Measurements from ENCODE around the gene DDX59.

Gene DDX59

DNA sequence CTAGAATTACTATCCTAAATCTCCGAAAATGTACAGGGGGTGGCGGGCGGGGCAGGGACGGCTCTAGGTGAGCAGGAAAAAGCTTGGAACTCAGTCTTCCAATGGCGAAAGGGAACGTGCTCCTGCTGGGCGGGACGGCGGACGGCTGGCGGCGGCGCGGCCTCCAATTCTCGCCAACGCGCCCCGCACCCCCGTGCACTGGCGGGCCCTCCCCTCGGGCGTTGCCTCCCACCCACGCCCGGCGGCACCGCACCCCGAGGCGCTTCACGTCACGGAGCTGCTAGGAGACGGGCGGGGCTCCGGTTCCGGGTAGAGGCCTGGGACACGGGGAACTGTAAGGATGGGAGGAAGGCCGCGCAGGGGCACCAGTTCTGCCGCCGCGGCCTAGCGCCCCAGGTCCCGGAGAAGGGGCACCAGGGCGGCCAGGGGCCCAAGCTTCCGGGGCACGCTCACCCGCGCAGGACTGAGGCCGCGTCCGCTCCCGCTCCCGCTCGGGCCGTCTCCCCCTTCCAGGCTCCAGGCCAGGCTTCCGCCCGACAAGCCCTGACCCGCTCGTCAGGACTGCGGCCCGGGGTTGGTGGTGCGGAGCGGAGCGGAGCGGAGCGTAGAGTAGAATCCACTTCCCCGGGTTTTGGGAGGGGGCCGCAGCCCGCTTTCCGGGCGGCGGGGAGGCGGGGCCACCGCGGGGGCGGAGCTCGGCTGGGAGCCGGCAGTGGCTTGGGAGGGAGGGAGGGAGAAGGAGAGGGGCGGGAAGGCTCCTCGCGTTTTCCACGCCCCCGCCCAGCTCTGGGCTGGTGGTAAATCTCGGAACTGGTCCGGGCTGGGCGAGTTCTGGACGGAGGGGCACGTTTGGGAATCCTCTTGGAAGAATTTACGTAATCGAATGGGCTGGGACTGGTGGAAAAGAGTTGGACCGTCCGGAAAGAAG is at the start of gene DDX59:
DDX59 (minus strand) TSS at position 594 of the 928 bp plus-strand sequence. CDS start 3,167 bp downstream, outside the sequence.
- DNase-seq: peak; percentile 98

DNA sequence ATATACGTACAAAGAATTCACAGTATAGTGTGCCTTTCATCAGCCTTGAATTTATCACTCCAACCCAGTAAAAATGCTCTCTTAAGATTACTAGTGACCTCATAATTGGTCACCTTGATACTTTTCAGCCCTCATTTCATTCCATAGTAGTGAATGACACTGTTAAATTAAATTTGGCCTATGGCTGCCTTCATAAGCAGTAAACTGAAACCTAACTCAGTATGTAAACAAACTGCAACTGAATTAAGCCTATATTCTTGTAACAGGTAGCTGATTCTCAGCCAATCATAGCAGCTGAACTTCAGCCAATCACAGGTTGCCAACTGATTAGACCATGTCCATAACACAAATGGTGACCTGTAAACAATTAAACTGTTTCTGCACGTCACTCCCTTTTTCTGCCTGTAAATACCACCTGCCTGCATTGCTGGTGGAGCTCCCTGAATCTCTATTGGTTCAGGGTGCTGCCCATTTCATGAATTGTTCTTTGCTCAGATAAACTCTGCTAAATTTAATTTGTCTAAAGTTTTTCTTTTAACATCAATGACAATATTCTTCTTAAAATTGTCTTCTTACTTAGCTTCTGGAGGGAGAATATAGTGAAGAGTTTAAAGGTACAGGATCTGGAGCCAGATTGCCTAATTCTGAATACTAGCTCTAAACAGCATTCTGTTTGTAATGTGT is 44.9 kb upstream of the DDX59 start:
- no peak for DNase-seq

DNA sequence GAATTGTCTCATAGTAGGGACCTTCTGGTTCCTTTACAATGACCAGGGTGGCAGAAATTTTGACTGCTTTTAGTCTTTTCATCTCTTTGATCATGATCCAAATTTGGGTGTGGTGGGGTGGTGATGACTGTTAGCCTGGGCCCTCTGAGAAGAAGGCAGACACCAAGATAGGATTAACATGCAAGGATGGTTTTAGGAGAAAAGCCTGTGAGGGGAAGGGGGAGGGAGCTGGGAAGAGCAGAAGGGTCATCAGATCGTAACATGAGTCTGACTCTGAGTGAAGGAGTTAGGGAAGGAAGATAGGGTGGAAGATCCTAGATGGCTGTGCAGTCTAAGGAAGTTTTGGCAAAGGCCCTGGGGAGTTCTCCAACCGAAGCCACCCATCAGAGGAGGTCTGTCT is 40.5 kb upstream of the DDX59 start:
- DNase-seq: no peak

DNA sequence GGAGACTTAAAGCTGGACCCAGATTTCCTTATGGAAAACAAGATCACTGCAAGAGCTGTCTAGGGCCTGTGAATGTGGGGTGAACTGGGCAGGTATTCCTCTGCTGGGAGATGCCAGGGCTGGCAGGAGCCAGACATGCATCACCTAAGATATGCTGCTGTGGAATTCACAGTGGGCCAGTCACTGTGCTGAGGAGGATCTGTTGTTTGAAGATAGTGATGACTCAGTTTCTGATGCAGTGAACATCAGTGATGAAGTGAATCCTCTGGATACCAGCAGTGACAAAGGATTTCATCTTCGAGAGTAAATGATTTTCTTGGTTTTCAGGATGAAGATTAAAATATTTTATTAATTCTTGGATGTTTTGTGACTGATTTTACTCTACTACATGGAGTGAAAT is 39.1 kb upstream of the DDX59 start:
- DNase-seq: peak; percentile 44

DNA sequence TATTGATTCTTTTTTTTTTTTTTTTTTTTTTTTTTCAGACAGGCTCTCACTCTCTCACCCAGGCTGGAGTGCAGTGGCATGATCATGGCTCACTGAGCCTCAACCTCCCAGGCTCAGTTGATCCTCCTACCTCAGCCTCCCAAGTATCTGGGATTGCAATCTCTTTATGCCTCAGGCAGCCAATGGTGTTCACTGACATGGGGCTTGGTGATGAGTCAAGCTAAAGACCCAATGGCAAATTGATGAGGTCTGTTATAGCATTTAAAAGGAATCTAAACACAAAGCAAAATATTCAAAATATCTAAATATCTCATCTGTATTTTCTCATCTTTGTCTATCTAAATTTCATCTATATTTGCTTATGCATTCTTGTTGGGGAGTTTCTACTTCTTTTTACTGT is 38.5 kb upstream of the DDX59 start:
- peak; percentile 10 for DNase-seq

DNA sequence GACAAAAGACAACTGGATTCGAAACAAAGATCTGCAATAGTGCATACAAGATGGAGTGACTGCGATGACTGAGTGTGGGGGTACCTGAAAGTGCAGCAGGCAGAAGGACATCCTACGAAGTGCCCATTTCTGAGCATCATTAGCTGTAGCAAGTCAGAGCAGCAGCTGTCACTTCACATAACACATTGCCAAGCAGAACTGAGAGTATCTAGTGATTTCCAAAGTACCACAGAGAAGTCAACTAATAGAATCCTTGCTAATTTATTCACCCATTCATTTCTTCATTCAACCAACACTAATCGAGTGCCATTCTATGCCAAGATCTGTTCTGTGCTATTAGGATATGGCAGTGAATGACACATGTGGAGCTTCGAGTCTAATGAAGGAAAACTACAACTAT is 37.4 kb upstream of the DDX59 start:
- DNase-seq: no peak

DNA sequence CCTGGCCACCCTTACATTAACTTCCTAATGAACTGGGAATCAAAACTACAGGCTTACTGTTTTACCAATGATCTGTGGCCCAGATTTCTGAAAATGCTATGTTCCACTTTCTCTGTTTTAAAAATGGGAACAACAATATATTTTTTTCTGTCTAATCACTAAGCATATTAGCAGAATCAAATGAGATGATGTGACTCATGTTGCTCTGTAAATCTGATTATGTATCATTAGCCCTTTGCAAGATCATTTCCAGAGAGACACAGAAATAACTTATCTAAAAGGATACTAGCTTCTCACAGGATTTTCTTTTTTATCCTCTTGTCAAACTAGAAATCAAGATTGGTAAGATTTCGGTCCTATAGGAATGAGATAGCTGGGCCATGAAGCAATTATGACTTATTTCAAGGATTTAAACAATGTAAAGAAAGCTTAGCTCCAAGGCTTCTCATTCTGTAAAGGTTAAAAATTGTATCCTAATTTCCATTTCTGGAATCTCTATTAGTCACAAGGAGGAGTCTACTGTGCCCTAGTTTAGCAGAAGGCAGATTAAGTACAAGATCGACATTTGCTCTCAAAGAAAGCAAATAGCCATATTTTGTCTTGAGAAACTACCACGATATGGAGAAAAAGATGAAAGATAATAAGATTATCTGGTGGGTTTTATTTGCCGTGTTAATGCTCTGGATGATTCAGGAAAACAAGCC is 36.6 kb upstream of the DDX59 start:
- DNase-seq: no peak

DNA sequence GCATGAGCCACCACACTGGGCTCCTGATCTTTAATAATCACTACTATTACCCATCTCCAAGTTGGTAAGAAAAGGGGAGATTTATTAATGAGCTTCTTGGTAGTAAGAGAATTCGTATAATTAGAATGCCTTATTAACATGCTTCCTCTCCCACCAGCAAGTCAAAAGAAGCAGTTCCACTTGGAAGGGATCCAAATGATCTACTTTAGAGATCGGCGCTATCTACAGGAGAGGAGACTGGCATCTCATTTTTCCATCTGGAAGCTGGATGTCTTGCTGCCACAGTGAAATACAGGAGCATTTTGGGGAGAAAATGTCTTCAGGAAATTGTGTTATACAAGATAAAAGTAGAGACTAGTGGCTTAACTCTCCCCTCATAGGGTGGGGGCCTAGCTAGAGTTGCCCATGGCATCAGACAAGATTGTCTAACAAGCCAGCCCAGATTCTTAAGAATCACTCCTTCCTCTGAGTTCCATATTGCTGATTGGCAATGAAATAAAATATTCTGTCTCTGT is 35.3 kb upstream of the DDX59 start:
- DNase-seq: no peak

DNA sequence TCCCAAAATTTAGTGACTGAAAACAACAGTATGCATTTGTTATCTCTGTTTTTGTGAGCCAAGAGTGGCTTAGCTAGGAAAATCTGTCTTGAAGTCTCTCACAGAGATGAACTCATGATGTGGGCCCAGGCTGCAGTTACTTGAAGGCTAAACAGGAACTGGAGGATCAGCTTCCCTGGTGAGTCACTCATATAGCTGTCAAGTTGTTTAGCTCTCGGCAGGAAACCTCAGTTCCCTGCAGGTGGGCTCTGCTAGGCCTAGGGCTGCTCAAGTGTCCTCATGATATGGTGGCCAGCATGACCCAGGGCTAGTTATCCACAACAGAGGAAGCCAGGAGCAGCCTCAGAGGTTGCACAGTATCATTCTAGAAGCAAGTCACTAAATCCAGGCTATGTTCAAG is 30.2 kb upstream of the DDX59 start:
- DNase-seq: peak; percentile 59

DNA sequence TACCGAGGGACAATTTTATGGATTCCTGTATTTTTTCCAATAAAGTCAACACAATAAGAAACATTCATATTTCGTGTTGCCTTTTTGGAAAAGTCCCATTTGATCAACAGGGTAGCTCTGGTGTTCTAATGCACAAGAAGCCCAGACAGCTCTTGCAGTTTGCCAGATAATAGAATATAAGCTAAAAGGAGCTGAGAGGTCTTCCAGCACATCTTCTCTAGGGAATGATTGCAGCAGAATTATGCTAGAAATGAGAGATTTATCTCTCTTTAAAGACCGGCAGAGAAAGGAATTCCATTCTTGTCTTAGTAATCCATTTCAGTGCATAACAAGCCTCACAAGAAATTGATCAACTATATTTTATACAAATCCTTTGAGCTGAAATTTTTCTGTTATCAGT is 25.0 kb upstream of the DDX59 start:
- DNase-seq: no peak

DNA sequence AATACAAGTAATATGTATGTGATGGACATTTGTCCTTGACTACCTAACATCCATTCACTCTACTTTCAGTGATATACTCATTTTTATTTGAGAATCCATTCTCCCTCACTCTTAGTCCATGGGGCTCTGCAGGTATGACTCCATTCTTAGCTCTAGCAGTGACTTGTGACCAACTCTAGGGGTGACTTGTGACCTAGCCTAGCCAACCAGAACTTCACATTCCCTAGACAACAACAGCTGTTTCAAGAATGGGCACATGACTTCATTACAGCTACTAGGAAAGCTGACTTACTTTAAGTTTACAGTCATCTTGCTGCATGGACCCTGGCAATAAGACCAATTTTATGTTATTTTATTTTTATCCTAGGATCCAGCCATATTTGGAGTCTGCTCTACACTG is 23.6 kb upstream of the DDX59 start:
- DNase-seq: no peak

DNA sequence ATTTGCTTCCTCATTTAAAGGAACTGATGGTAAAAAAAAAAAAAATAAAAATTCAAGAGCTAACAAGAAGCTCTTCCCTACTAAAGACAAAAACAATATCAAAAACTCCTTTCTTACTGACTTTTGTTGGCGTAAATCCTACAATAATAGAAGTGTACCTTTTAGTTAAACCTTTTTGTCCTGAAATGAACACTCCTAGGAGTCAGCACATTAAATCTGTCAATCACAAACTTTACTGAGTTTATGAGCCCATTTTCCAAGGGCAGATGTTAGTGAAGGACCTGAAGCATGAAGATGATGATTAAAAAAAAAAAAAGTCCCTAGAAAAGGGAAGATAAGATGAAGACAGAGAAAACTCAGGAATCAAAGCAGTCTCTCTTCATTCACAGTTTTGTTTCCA is 22.6 kb upstream of the DDX59 start:
- no peak for DNase-seq

DNA sequence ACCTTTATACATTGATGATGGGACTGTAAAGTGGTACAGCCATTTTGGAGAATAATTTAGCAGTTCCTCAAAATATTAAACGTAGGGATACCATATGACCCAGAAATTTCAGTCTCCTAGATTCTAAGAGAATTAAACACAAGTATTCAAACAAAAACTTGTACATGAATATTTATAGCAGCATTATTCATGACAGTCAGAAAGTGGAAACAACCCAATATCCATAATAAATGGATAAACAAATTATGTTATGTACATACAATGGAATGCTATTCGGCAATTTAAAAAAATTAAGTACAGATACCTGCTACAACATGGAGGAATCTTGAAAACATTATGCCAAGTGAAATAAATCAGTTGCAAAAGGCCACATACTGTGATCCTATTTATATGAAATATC is 16.9 kb upstream of the DDX59 start:
- no peak for DNase-seq

DNA sequence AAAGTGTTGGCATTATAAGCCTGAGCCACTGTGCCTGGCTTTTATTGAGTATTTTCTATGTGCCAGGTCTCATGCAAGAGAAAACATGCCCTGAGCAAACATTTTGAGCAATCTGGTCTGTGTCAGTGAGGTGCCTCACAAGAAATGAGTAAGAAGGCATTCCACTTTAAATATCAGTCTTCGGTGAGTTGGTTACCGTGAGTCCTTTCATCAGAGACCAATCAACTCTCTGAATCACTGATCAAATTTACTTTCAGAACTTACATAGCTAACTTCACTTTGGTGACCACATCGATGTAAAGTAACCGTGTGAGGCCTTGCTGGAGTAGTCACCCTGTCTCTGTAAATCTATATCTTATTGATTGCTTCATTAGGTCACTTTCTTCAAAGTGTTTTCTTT is 14.3 kb upstream of the DDX59 start:
- DNase-seq: no peak

DNA sequence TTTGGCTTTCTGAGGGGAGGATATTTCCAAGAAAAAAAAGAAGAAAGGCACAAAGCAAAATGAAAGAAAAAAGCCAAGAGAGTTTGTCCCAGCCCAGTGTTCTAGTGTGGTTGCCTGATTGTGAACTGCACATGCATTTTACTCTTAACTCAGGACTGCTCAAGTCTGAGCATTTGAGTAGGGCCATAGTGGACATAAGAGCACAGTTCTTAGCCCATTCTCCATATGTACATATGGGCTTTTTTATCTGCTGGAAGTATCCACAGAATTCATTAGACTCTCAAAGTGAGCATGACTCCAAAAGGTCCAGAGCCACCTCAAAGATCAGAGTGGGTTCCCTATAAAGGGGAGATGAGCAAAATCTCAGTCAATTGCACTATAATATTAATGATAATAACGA is 13.6 kb upstream of the DDX59 start:
- DNase-seq: no peak

DNA sequence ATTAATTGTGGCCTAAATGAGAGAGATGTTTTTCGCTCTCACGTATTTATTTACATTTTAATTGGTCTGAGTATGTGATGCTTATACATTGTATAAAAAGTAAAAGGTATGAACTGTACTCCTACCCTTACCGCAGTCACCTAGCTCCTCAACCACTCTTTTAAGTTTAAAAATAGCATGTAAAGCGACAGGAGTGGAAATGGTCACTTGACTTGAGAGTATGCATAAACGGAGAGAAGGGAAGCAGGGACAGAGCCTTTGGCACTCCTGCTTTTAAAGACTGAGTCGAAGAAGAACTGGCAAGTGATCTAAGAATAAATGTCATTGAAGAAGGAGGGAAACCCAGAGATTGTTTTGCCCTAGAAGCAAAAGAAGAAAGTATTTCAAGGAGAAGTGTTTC is 11.5 kb upstream of the DDX59 start:
- no peak for DNase-seq

DNA sequence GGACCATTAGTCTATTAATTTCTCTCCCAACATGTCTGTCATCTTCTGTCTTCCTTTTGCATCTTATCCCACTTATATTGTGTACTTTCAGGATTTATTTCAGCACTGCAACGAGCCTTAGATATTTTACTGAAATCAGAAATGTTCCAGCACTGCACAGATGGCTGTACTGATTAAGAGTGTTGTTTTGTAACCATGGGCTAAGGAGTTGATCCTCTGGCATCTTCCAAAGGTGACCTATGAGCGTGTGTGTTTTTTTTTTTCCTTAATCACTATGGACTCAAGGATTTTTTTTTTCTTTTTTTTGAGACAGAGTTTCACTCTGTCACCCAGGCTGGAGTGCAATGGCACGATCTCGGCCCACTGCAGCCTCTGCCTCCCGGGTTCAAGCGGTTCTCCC is 7.1 kb upstream of the DDX59 start:
- no peak for DNase-seq

DNA sequence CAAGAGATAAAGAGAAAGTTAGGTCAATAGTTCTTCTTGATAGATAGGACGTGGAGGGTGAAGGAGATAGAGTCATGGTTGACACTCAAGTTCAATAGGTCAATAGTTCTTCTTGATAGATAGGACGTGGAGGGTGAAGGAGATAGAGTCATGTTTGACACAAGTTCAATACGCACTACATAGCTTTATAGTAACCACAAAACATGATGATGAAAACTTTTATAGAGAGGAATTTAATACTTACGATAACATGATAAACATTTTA is 5.8 kb upstream of the DDX59 start:
- DNase-seq: no peak

DNA sequence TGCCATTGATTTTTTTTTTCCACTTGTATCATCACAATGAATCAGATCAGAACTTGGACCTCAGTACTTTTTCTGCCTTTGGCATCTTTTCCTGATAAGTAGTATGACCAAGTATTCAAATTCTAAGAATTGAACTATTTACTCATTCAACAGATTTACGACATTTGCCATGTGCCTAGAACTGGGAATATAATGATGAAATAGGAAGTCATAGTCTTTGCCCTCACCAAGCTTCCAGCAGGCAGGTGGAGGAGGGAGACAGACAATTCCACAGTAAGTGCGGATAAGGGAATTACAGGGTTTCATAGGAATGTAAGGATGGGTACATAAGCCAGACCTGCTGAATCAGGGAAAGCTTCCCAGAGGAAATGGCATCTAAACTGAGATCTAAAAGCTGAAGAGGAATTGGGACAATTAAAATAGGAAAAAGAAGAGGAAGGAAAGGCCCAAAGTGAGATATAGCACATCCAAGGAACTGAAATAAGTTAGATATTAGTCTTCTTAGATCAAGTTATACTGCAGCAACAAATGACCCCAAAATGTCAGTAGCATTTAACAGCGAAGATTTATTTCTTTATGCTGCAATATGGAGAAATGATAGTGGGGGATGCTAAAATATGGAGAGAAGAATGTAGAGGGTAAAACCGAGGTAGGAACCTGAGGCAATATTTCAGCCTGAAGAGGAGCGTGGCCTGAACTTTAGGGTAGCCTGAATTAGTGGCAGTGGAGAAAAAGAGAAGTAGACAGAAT is 5.3 kb upstream of the DDX59 start:
- no peak for DNase-seq

DNA sequence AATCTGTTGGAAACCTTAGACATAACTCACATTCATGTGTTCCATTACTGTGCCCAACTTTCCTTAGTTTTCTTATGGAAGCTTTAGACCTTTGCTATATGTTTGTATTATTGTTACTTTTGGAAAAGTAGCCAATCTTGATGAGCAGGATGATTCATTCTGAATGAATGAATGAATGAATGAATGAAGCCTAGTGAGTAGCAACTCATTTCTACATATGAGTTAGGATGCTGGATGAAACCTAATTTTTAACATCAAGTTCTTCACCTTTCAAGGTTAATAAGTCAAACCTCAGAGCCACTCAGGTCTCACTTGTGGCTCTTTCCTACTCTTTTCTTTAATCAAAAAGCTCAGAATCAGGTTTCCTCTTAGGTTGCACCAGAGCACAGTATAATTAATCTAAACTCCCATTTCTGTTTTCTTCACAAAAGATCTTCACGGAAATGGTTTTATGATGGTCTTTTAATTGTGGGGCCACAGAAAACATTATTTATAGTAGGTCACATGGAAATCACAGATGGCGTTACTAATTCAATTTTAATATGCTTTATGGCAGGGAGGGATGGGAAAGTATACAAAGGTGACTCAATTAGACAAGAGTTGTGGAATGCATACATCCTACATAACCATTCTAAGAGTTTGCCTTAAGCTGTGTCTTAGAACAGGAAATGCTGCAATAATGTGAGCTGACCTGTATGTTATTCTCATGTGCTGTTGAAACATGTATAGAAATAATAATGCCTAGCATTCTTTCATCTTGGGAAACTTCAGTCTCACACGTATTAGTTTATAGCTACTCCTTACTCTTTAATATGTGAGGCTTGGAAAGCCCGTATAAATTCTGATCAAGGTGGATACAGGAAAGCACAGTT is 4.5 kb upstream of the DDX59 start:
- DNase-seq: peak; percentile 28

DNA sequence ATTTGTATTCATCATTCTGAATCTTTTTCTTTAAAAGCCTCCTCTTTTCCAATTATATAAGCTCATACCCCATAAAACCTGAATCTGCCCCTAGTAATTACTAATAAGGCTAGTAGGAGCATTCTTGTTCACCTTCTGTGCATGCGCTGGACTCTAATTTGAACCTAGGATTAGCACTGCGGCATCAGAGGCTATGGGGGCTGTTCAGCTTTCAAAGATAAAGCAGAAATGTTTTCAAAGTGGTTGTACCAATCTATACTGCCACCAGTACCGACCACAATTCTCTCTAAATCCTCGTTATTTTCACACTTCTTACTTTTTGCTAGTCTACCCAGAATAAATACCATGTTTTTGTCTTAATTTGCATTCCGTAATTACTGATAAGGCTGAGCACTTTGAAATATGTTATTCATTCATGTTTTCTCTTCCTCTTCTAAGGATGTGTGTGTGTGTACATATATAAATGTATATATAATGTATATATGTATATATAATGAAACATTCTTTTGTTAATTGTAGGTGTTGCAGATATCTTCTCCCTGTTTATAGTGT is 1.6 kb upstream of the DDX59 start:
- no peak for DNase-seq
